ENCODE results near the gene CHRM5. TPM values are rescaled to one million over a fixed set of nuclear protein-coding genes. Genes with fewer than 3 reads are reported as not detected.

Gene CHRM5
- total and polyA plus RNA-seq, 2 donors (not counting 1 experiment from before 2014, with no cell fraction given): not detected

DNA sequence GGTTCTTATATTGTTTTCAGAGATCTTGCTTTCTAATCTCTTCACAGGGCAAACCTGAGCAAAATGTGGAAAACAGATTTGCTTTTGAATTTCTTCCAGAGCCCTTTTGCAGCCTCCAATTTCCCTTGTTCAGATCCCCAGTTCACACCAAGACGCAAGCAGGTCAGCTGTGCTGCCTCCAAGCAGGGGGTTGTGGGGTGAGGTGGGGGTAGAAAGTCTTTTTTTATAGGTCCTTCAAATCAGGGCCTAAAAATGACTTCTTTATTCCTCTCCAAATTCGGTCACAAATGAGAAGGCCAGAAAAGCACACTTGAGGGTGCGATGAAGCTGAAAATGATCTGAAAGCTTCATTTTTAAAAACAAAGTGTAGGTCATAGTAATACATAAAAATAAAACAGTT is 97.0 kb downstream of the CHRM5 start:
- no peak for ATAC-seq (ENCODE audit: low read depth)
- H3K27ac Mint-ChIP-seq: no peak overlapping the region
- H3K4me3 ChIP-seq (ENCODE audit: control extremely low read depth in 1 of 5, extremely low read depth in 1 of 5, insufficient read depth in 1 of 5, low read depth in 2 of 5, low read length in 4 of 5): no peak overlapping the region
- H3K9me3 Mint-ChIP-seq (ENCODE audit: insufficient read depth): no peaks in the 10 kb centered on the region
- no peaks in the 10 kb centered on the region for H3K79me2 ChIP-seq (ENCODE audit: control insufficient read depth, insufficient read depth, low read length)
- H3K36me3 ChIP-seq (replicated peaks in 1 of 2; ENCODE audit: control extremely low read depth in 1 of 2, control insufficient read depth in 1 of 2, extremely low read depth in 1 of 2, insufficient read depth in 2 of 2, low read length in 1 of 2): no peaks in the 10 kb centered on the region
- no peaks in the 10 kb centered on the region for H3K9me3 ChIP-seq (ENCODE audit: control extremely low read depth in 1 of 3, control insufficient read depth in 2 of 3, insufficient read depth in 1 of 3, low read length in 2 of 3)
- no CpG with 5 or more reads among the region's 3 CpGs for WGBS (ENCODE audit: insufficient coverage)
- H3K27me3 ChIP-seq (replicated peaks in 1 of 4; ENCODE audit: control extremely low read depth in 1 of 4, control insufficient read depth in 3 of 4, insufficient read depth in 4 of 4, low read length in 3 of 4): no peaks in the 10 kb centered on the region
- H3K9ac ChIP-seq (ENCODE audit: low read length): no peak overlapping the region
- TF ChIP-seq, protein P1, sequence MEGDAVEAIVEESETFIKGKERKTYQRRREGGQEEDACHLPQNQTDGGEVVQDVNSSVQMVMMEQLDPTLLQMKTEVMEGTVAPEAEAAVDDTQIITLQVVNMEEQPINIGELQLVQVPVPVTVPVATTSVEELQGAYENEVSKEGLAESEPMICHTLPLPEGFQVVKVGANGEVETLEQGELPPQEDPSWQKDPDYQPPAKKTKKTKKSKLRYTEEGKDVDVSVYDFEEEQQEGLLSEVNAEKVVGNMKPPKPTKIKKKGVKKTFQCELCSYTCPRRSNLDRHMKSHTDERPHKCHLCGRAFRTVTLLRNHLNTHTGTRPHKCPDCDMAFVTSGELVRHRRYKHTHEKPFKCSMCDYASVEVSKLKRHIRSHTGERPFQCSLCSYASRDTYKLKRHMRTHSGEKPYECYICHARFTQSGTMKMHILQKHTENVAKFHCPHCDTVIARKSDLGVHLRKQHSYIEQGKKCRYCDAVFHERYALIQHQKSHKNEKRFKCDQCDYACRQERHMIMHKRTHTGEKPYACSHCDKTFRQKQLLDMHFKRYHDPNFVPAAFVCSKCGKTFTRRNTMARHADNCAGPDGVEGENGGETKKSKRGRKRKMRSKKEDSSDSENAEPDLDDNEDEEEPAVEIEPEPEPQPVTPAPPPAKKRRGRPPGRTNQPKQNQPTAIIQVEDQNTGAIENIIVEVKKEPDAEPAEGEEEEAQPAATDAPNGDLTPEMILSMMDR (IDR thresholded peaks at IDR 0.05): no peak
- no peak for TF ChIP-seq EZH2 (IDR thresholded peaks at IDR 0.05; ENCODE audit: borderline replicate concordance, insufficient read depth, low read depth, low read length, poor library complexity, severe bottlenecking)
- intact Hi-C loops (cut with micrococcal nuclease): no loop called here
- H2AFZ ChIP-seq (ENCODE audit: insufficient read depth, low read depth, low read length, poor library complexity, severe bottlenecking): no peak overlapping the region
- DNase-seq: no peak
- no peaks in the 10 kb centered on the region for H4K20me1 ChIP-seq (ENCODE audit: control insufficient read depth, insufficient read depth, low read length, poor library complexity, severe bottlenecking)
- POLR2A ChIA-PET: no interaction called here
- CTCF ChIA-PET: interaction anchor here (1.0 to 1.8 kb wide), 2 partner anchors 30 to 177 kb away, joined by 3 to 5 read pairs; no protein-coding TSS in a partner anchor
- H3K27ac ChIP-seq (ENCODE audit: low read length in 2 of 2): no peak overlapping the region
- H3K27me3 Mint-ChIP-seq: no peaks in the 10 kb centered on the region
- H3K4me1 ChIP-seq (ENCODE audit: control insufficient read depth in 2 of 2, insufficient read depth in 2 of 2, low read length in 2 of 2): peaks cover 0 to 4% of the 10 kb centered on the region in 2 donors
- peaks cover 4% of the 10 kb centered on the region for H3K4me1 Mint-ChIP-seq
- H3K4me2 ChIP-seq (replicated peaks; ENCODE audit: low read depth, low read length, poor library complexity, severe bottlenecking): no peak overlapping the region
- no peak overlapping the region for H3K4me3 Mint-ChIP-seq

DNA sequence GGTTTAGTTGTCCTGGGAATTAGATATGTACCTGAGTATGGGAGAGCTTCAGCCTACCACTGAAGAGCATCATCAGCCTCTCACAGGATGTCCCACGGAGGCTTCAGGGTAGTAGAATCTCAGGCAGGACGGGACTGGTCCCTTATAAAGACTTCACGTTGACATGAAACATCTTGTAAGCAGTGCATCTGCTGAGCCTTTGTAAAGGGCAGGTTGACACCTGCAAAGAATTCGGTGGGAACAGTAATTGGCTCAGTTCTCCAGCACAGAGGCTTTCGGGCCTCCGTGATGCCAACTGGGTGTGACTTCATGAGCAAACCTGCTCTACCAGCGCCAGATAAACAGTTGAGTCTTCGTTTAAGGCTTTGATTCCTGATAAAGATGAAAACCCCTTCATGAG is 97.6 kb downstream of the CHRM5 start:
- H3K9me3 Mint-ChIP-seq (ENCODE audit: insufficient read depth): no peaks in the 10 kb centered on the region
- H3K9ac ChIP-seq (ENCODE audit: low read length): no peak overlapping the region
- H3K9me3 ChIP-seq (ENCODE audit: control extremely low read depth in 1 of 3, control insufficient read depth in 2 of 3, insufficient read depth in 1 of 3, low read length in 2 of 3): no peaks in the 10 kb centered on the region
- H3K4me1 ChIP-seq (ENCODE audit: control insufficient read depth in 2 of 2, insufficient read depth in 2 of 2, low read length in 2 of 2): peaks cover 0 to 4% of the 10 kb centered on the region in 2 donors
- no peak overlapping the region for H3K4me3 ChIP-seq (ENCODE audit: control extremely low read depth in 1 of 5, extremely low read depth in 1 of 5, insufficient read depth in 1 of 5, low read depth in 2 of 5, low read length in 4 of 5)
- H2AFZ ChIP-seq (ENCODE audit: insufficient read depth, low read depth, low read length, poor library complexity, severe bottlenecking): no peak overlapping the region
- no peak overlapping the region for H3K27ac Mint-ChIP-seq
- DNase-seq (no peak), ATAC-seq (ENCODE audit: low read depth) (no peak)
- WGBS (ENCODE audit: insufficient coverage): 97% methylated on average over 8 of the region's 8 CpGs
- no peak overlapping the region for H3K27ac ChIP-seq (ENCODE audit: low read length in 2 of 2)
- H3K4me3 Mint-ChIP-seq: no peak overlapping the region
- no peak for TF ChIP-seq EZH2 (IDR thresholded peaks at IDR 0.05; ENCODE audit: borderline replicate concordance, insufficient read depth, low read depth, low read length, poor library complexity, severe bottlenecking)
- TF ChIP-seq, protein P1 (IDR thresholded peaks at IDR 0.05): no peak
- H3K27me3 ChIP-seq (replicated peaks in 1 of 4; ENCODE audit: control extremely low read depth in 1 of 4, control insufficient read depth in 3 of 4, insufficient read depth in 4 of 4, low read length in 3 of 4): no peaks in the 10 kb centered on the region
- H3K36me3 ChIP-seq (replicated peaks in 1 of 2; ENCODE audit: control extremely low read depth in 1 of 2, control insufficient read depth in 1 of 2, extremely low read depth in 1 of 2, insufficient read depth in 2 of 2, low read length in 1 of 2): no peaks in the 10 kb centered on the region
- H3K27me3 Mint-ChIP-seq: no peaks in the 10 kb centered on the region
- H4K20me1 ChIP-seq (ENCODE audit: control insufficient read depth, insufficient read depth, low read length, poor library complexity, severe bottlenecking): no peaks in the 10 kb centered on the region
- intact Hi-C loops (cut with micrococcal nuclease): no loop called here
- H3K4me2 ChIP-seq (replicated peaks; ENCODE audit: low read depth, low read length, poor library complexity, severe bottlenecking): no peak overlapping the region
- no peaks in the 10 kb centered on the region for H3K79me2 ChIP-seq (ENCODE audit: control insufficient read depth, insufficient read depth, low read length)
- H3K4me1 Mint-ChIP-seq: peaks cover 4% of the 10 kb centered on the region
- POLR2A ChIA-PET: no interaction called here
- CTCF ChIA-PET: interaction anchor here (1.0 to 1.8 kb wide), 3 partner anchors 29 to 176 kb away, joined by 3 to 6 read pairs (median 5); partner anchors contain the start of gene KATNBL1

All from B cell (primary cell).